ENCODE measurements around the gene OR51T1. TPM values are rescaled to one million over a fixed set of nuclear protein-coding genes. Genes with fewer than 3 reads are reported as not detected.
"Not testable (repeated sequence)": the region's sequence is repeated elsewhere in the genome, so short reads cannot be mapped to it uniquely, and the experiment has no call there.

The OR51T1 gene
- not detected for total RNA-seq

- DNase-seq: no peak
- Mint-ChIP-seq H3K9me3 (ENCODE audit: low read depth) (no peaks in the 10 kb centered on the region), H3K27me3 (no peaks in the 10 kb centered on the region), H3K36me3 (no peaks in the 10 kb centered on the region), H3K4me3 (no peak within 1 kb of the TSS), H3K27ac (no peak within 1 kb of the TSS), H3K4me1 (no peaks in the 10 kb centered on the region)
- CTCF ChIA-PET: no interaction called here
- ATAC-seq: no peak
Measured at GRCh38 chr11:4881860-4882500, at the start of gene OR51T1. TSS of gene OR51T1 (plus strand) at chr11:4881900. CDS start at chr11:4881900, 0 bp downstream.

- Mint-ChIP-seq H3K9me3 (ENCODE audit: low read depth) (no peaks in the 10 kb centered on the region), H3K27ac (no peak overlapping the region), H3K4me1 (no peaks in the 10 kb centered on the region), H3K36me3 (no peaks in the 10 kb centered on the region), H3K4me3 (no peak overlapping the region), H3K27me3 (no peaks in the 10 kb centered on the region)
- DNase-seq: no peak
- CTCF ChIA-PET: no interaction called here
- ATAC-seq: no peak
Measured at GRCh38 chr11:4839851-4840549, 41.7 kb upstream of the OR51T1 start.

GRCh38 chr11:4848908-4849532 is 32.7 kb upstream of the OR51T1 start, which contains the start of gene OR51S1:
TSS of gene OR51S1 (minus strand) at chr11:4849208. CDS start at chr11:4849208, 0 bp downstream.
- H3K36me3 Mint-ChIP-seq: no peaks in the 10 kb centered on the region
- no peaks in the 10 kb centered on the region for H3K9me3 Mint-ChIP-seq (ENCODE audit: low read depth)
- peaks cover 2% of the 10 kb centered on the region for H3K27me3 Mint-ChIP-seq
- CTCF ChIA-PET: no interaction called here
- H3K4me1 Mint-ChIP-seq: no peaks in the 10 kb centered on the region
- ATAC-seq (no peak), DNase-seq (no peak)
- H3K4me3 Mint-ChIP-seq: no peak within 1 kb of the TSS
- no peak within 1 kb of the TSS for H3K27ac Mint-ChIP-seq

GRCh38 chr11:4851033-4851432 is 30.7 kb upstream of the OR51T1 start:
- no peak overlapping the region for H3K27ac Mint-ChIP-seq
- H3K36me3 Mint-ChIP-seq: no peaks in the 10 kb centered on the region
- H3K4me3 Mint-ChIP-seq: no peak overlapping the region
- DNase-seq (no peak), ATAC-seq (no peak)
- H3K27me3 Mint-ChIP-seq: peaks cover 2% of the 10 kb centered on the region
- no peaks in the 10 kb centered on the region for H3K4me1 Mint-ChIP-seq
- H3K9me3 Mint-ChIP-seq (ENCODE audit: low read depth): no peaks in the 10 kb centered on the region
- CTCF ChIA-PET: no interaction called here

GRCh38 chr11:4854286-4854685 is 27.4 kb upstream of the OR51T1 start:
- ATAC-seq; H3K36me3 Mint-ChIP-seq; DNase-seq; H3K27me3 Mint-ChIP-seq; H3K4me1 Mint-ChIP-seq; CTCF ChIA-PET; H3K9me3 Mint-ChIP-seq (ENCODE audit: low read depth); H3K27ac Mint-ChIP-seq; H3K4me3 Mint-ChIP-seq: not testable (repeated sequence)

GRCh38 chr11:4862447-4863236 is 19.1 kb upstream of the OR51T1 start:
- Mint-ChIP-seq H3K4me1 (no peaks in the 10 kb centered on the region), H3K4me3 (no peak overlapping the region), H3K36me3 (no peaks in the 10 kb centered on the region), H3K9me3 (ENCODE audit: low read depth) (no peaks in the 10 kb centered on the region), H3K27ac (no peak overlapping the region), H3K27me3 (no peaks in the 10 kb centered on the region)
- DNase-seq (no peak), ATAC-seq (no peak)
- CTCF ChIA-PET: no interaction called here

- Mint-ChIP-seq H3K9me3 (ENCODE audit: low read depth) (no peaks in the 10 kb centered on the region), H3K4me3 (no peak overlapping the region), H3K36me3 (no peaks in the 10 kb centered on the region), H3K27me3 (no peaks in the 10 kb centered on the region), H3K27ac (no peak overlapping the region), H3K4me1 (no peaks in the 10 kb centered on the region)
- ATAC-seq (no peak), DNase-seq (no peak)
- CTCF ChIA-PET: no interaction called here
Measured at GRCh38 chr11:4863876-4864275, 17.8 kb upstream of the OR51T1 start.

GRCh38 chr11:4865855-4866254 is 15.8 kb upstream of the OR51T1 start:
- H3K4me1 Mint-ChIP-seq: no peaks in the 10 kb centered on the region
- H3K36me3 Mint-ChIP-seq: no peaks in the 10 kb centered on the region
- no peaks in the 10 kb centered on the region for H3K9me3 Mint-ChIP-seq (ENCODE audit: low read depth)
- CTCF ChIA-PET: no interaction called here
- no peak overlapping the region for H3K27ac Mint-ChIP-seq
- H3K4me3 Mint-ChIP-seq: no peak overlapping the region
- no peaks in the 10 kb centered on the region for H3K27me3 Mint-ChIP-seq
- DNase-seq (no peak), ATAC-seq (no peak)

- Mint-ChIP-seq H3K4me1 (no peaks in the 10 kb centered on the region), H3K9me3 (ENCODE audit: low read depth) (no peaks in the 10 kb centered on the region), H3K27me3 (no peaks in the 10 kb centered on the region), H3K4me3 (no peak overlapping the region), H3K36me3 (no peaks in the 10 kb centered on the region), H3K27ac (no peak overlapping the region)
- DNase-seq: no peak
- ATAC-seq: no peak
- CTCF ChIA-PET: no interaction called here
Measured at GRCh38 chr11:4881188-4881587, 512 bp upstream of the OR51T1 start.

GRCh38 chr11:4882543-4882942 is 843 bp downstream of the OR51T1 start:
- no peaks in the 10 kb centered on the region for H3K4me1 Mint-ChIP-seq
- no peaks in the 10 kb centered on the region for H3K27me3 Mint-ChIP-seq
- H3K4me3 Mint-ChIP-seq: no peak overlapping the region
- CTCF ChIA-PET: no interaction called here
- no peaks in the 10 kb centered on the region for H3K36me3 Mint-ChIP-seq
- no peaks in the 10 kb centered on the region for H3K9me3 Mint-ChIP-seq (ENCODE audit: low read depth)
- ATAC-seq (no peak), DNase-seq (no peak)
- no peak overlapping the region for H3K27ac Mint-ChIP-seq

GRCh38 chr11:4884361-4884760 is 2.7 kb downstream of the OR51T1 start:
- Mint-ChIP-seq H3K27ac (no peak overlapping the region), H3K36me3 (no peaks in the 10 kb centered on the region), H3K9me3 (ENCODE audit: low read depth) (no peaks in the 10 kb centered on the region)

GRCh38 chr11:4886186-4886585 is 4.5 kb downstream of the OR51T1 start:
- no peaks in the 10 kb centered on the region for H3K27me3 Mint-ChIP-seq
- no peak overlapping the region for H3K27ac Mint-ChIP-seq
- ATAC-seq (no peak), DNase-seq (no peak)
- no peaks in the 10 kb centered on the region for H3K4me1 Mint-ChIP-seq
- H3K36me3 Mint-ChIP-seq: no peaks in the 10 kb centered on the region
- CTCF ChIA-PET: no interaction called here
- H3K4me3 Mint-ChIP-seq: no peak overlapping the region
- H3K9me3 Mint-ChIP-seq (ENCODE audit: low read depth): no peaks in the 10 kb centered on the region

More at GRCh38 chr11:4884361-4884760, 2.7 kb downstream of the OR51T1 start:
- Mint-ChIP-seq H3K4me3 (no peak overlapping the region), H3K27me3 (no peaks in the 10 kb centered on the region), H3K4me1 (no peaks in the 10 kb centered on the region)
- ATAC-seq (no peak), DNase-seq (no peak)
- CTCF ChIA-PET: no interaction called here

GRCh38 chr11:4887591-4887990 is 5.9 kb downstream of the OR51T1 start:
- no peak for DNase-seq
- Mint-ChIP-seq H3K36me3 (no peaks in the 10 kb centered on the region), H3K4me1 (no peaks in the 10 kb centered on the region), H3K4me3 (no peak overlapping the region), H3K9me3 (ENCODE audit: low read depth) (no peaks in the 10 kb centered on the region), H3K27ac (no peak overlapping the region), H3K27me3 (no peaks in the 10 kb centered on the region)
- no peak for ATAC-seq
- CTCF ChIA-PET: no interaction called here
